ENCODE measurements around the gene C13orf46.

Gene C13orf46

GRCh38 chr13:113917594-113918371 is 56.1 kb downstream of the C13orf46 start:
- TF ChIP-seq CTCF (IDR thresholded peaks at IDR 0.05; ENCODE audit: insufficient read depth, low read length), result no peak
- TF ChIP-seq POLR2AphosphoS5 (IDR thresholded peaks at IDR 0.05; ENCODE audit: low read depth), result no peak
- no peak for TF ChIP-seq REST (IDR thresholded peaks at IDR 0.05; ENCODE audit: insufficient replicate concordance, low read depth)
- TF ChIP-seq GABPA (IDR thresholded peaks at IDR 0.05; ENCODE audit: low read depth), result no peak
- no peak for TF ChIP-seq SPI1 (IDR thresholded peaks at IDR 0.05; ENCODE audit: borderline replicate concordance, low read depth)
- DNase-seq (ENCODE audit: low read depth in 1 of 2, low spot score in 1 of 2), result no peak
- H3K27me3 ChIP-seq (ENCODE audit: insufficient read depth, poor library complexity, severe bottlenecking), result no peaks in the 10 kb centered on the region
- H3K27ac ChIP-seq (replicated peaks), result no peak overlapping the region
- H3K4me3 ChIP-seq (replicated peaks; ENCODE audit: insufficient read depth, low read length), result no peak overlapping the region

- no peaks in the 10 kb centered on the region for H3K27me3 ChIP-seq (ENCODE audit: insufficient read depth, poor library complexity, severe bottlenecking)
- no peak for TF ChIP-seq GABPA (IDR thresholded peaks at IDR 0.05; ENCODE audit: low read depth)
- TF ChIP-seq REST (IDR thresholded peaks at IDR 0.05; ENCODE audit: insufficient replicate concordance, low read depth), result no peak
- no peak for TF ChIP-seq CTCF (IDR thresholded peaks at IDR 0.05; ENCODE audit: insufficient read depth, low read length)
- no peak for TF ChIP-seq POLR2AphosphoS5 (IDR thresholded peaks at IDR 0.05; ENCODE audit: low read depth)
- no peak for TF ChIP-seq SPI1 (IDR thresholded peaks at IDR 0.05; ENCODE audit: borderline replicate concordance, low read depth)
Observed at GRCh38 chr13:113917096-113917495, 56.8 kb downstream of the C13orf46 start.

GRCh38 chr13:113916330-113916815 is 57.5 kb downstream of the C13orf46 start:
- Histone ChIP-seq H3K4me3 (replicated peaks; ENCODE audit: insufficient read depth, low read length) (no peak overlapping the region), H3K27me3 (ENCODE audit: insufficient read depth, poor library complexity, severe bottlenecking) (no peaks in the 10 kb centered on the region), H3K27ac (replicated peaks) (peak overlapping the region; percentile 44; the same call in 1 of the 2 replicates)
- peak; percentile 42 to 84 for DNase-seq (ENCODE audit: low read depth in 1 of 2, low spot score in 1 of 2)
- TF ChIP-seq SPI1 (IDR thresholded peaks at IDR 0.05; ENCODE audit: borderline replicate concordance, low read depth) (no peak), POLR2AphosphoS5 (IDR thresholded peaks at IDR 0.05; ENCODE audit: low read depth) (peak; percentile 80)

More at GRCh38 chr13:113917096-113917495, 56.8 kb downstream of the C13orf46 start:
- H3K27ac ChIP-seq (replicated peaks), result no peak overlapping the region
- DNase-seq (ENCODE audit: low read depth in 1 of 2, low spot score in 1 of 2), result no peak
- H3K4me3 ChIP-seq (replicated peaks; ENCODE audit: insufficient read depth, low read length), result no peak overlapping the region

- no peak for TF ChIP-seq CTCF (IDR thresholded peaks at IDR 0.05; ENCODE audit: insufficient read depth, low read length)
- no peak for TF ChIP-seq REST (IDR thresholded peaks at IDR 0.05; ENCODE audit: insufficient replicate concordance, low read depth)
- TF ChIP-seq POLR2AphosphoS5 (IDR thresholded peaks at IDR 0.05; ENCODE audit: low read depth), result no peak
- TF ChIP-seq GABPA (IDR thresholded peaks at IDR 0.05; ENCODE audit: low read depth), result no peak
- TF ChIP-seq SPI1 (IDR thresholded peaks at IDR 0.05; ENCODE audit: borderline replicate concordance, low read depth), result no peak
- DNase-seq (ENCODE audit: low read depth in 1 of 2, low spot score in 1 of 2), result no peak
- Histone ChIP-seq H3K4me3 (replicated peaks; ENCODE audit: insufficient read depth, low read length) (no peak overlapping the region), H3K27me3 (ENCODE audit: insufficient read depth, poor library complexity, severe bottlenecking) (no peaks in the 10 kb centered on the region), H3K27ac (replicated peaks) (peak overlapping the region; percentile 44)
Observed at GRCh38 chr13:113915786-113916329, 58.0 kb downstream of the C13orf46 start.

Measured in HL-60 (cell line).